HCT116 (cell line): ENCODE results near the gene IQCN. TPM values are rescaled to one million over a fixed set of nuclear protein-coding genes. Genes with fewer than 3 reads are reported as not detected.

Experiments
- ATAC-seq: fragments of 200-7000 bp; cut with Tn5 transposase; 2 replicates; pipeline ENCODE4 v1.9.1; 2020; ENCODE audit warnings: mild to moderate bottlenecking, moderate library complexity
- BruUV-seq: library from RNA; stranded (reverse); fragments of 400-500 nt; replicated peaks from 2 replicates; lab custom pipeline; 2021; lab: Mats Ljungman, UMichigan
- CTCF ChIA-PET: fragments of 300-600 bp; sonication (Branson Sonifier 250); formaldehyde crosslinking; loops from one replicate; lab custom pipeline; 2021; ENCODE audit warnings: antibody characterized with exemption; lab: Charles Lee
- POLR2A ChIA-PET: fragments of 300-600, 350-600 bp; sonication (Branson Sonifier 250); formaldehyde crosslinking; loops from one replicate; lab custom pipeline; 2021; ENCODE audit warnings: antibody characterized with exemption; lab: Charles Lee
- RAD21 ChIA-PET, 2 experiments: fragments of 300-600 bp; sonication (Branson Sonifier 250); formaldehyde crosslinking; loops; one replicate each; lab custom pipeline; 2023; ENCODE audit warnings: low total read pairs in 2 of 2; ENCODE audit not compliant: uncharacterized antibody in 2 of 2, unreplicated experiment in 2 of 2, low non-redundant PET in 1 of 2; lab: Charles Lee
- DNase-seq: peaks from one replicate; pipeline ENCODE4 v3.0.0-alpha.2; 2010; ENCODE audit warnings: low read depth, low spot score
- H2AFZ ChIP-seq: fragments of 200-600 bp; shearing (Covaris generic), sonication (generic); 2 replicates; pipeline ENCODE4 v1.6.1; 2017; ENCODE audit warnings: low read depth, mixed run types, mixed read lengths, antibody characterized with exemption, low read length; ENCODE audit not compliant: poor library complexity, severe bottlenecking
- H3K27ac ChIP-seq: 2 replicates; pipeline ENCODE4 v1.5.1; 2012; ENCODE audit warnings: low read depth, low read length
- H3K27me3 ChIP-seq: fragments of 200-600 bp; sonication (generic); 2 replicates; pipeline ENCODE4 v1.6.1; 2016; ENCODE audit warnings: mixed run types, low read length, mixed read lengths; ENCODE audit not compliant: insufficient read depth
- H3K36me3 ChIP-seq, 2 experiments: fragments of 200-500 bp in 1 of 2; fragments of 200-600 bp in 1 of 2; sonication (Bioruptor generic) in 1 of 2; sonication (generic) in 1 of 2; 2 replicates each; pipeline versions ENCODE4 v1.5.1 to v1.6.1; 2014 to 2016; ENCODE audit warnings: low read length in 2 of 2, inconsistent platforms in 1 of 2, mixed read lengths in 1 of 2, mixed run types in 1 of 2; ENCODE audit not compliant: insufficient read depth in 2 of 2, control insufficient read depth in 1 of 2
- H3K4me1 ChIP-seq, 2 experiments: fragments of 200-600 bp in 1 of 2; sonication (generic) in 1 of 2; 2 replicates each; pipeline versions ENCODE4 v1.5.1 to v1.6.1; 2012 to 2017; ENCODE audit warnings: low read length in 2 of 2, inconsistent platforms in 1 of 2, mild to moderate bottlenecking in 1 of 2, mixed read lengths in 1 of 2, mixed run types in 1 of 2, moderate library complexity in 1 of 2; ENCODE audit not compliant: insufficient read depth in 2 of 2, control insufficient read depth in 1 of 2
- H3K4me2 ChIP-seq: fragments of 200-600 bp; sonication (generic); 2 replicates; pipeline ENCODE4 v1.6.1; 2017; ENCODE audit warnings: mixed run types, low read length, mixed read lengths
- H3K4me3 ChIP-seq, 2 experiments: fragments of 200-600 bp in 1 of 2; sonication (generic) in 1 of 2; replicated peaks in 1 of 2; 2 replicates each; pipeline ENCODE4 v1.5.1; 2011 to 2016; ENCODE audit warnings: low read length in 2 of 2, control low read depth in 1 of 2, low read depth in 1 of 2, mild to moderate bottlenecking in 1 of 2, mixed read lengths in 1 of 2, mixed run types in 1 of 2
- H3K79me2 ChIP-seq: fragments of 200-600 bp; sonication (generic); 2 replicates; pipeline ENCODE4 v1.6.1; 2017; ENCODE audit warnings: mild to moderate bottlenecking, mixed run types, low read length, moderate library complexity, mixed read lengths; ENCODE audit not compliant: insufficient read depth
- H3K9ac ChIP-seq: fragments of 200-600 bp; sonication (generic); 2 replicates; pipeline ENCODE4 v1.6.1; 2016; ENCODE audit warnings: low read length, mixed read lengths
- H3K9me2 ChIP-seq: fragments of 200-600 bp; sonication (generic), shearing (Covaris generic); 2 replicates; pipeline ENCODE4 v1.6.1; 2017; ENCODE audit warnings: mixed run types, mild to moderate bottlenecking, moderate library complexity; ENCODE audit not compliant: insufficient read depth
- H3K9me3 ChIP-seq, 2 experiments: fragments of 200-500 bp in 1 of 2; fragments of 200-600 bp in 1 of 2; sonication (Bioruptor generic) in 1 of 2; sonication (generic) in 1 of 2; 2 replicates each; pipeline ENCODE4 v1.6.1; 2014 to 2017; ENCODE audit warnings: low read length in 2 of 2, mixed read lengths in 2 of 2, inconsistent platforms in 1 of 2, low read depth in 1 of 2, mild to moderate bottlenecking in 1 of 2, mixed run types in 1 of 2, moderate library complexity in 1 of 2; ENCODE audit not compliant: control insufficient read depth in 1 of 2, insufficient read depth in 1 of 2
- H4K20me1 ChIP-seq: fragments of 200-600 bp; sonication (generic), shearing (Covaris generic); 2 replicates; pipeline ENCODE4 v1.6.1; 2017; ENCODE audit warnings: mixed run types, mild to moderate bottlenecking, moderate library complexity; ENCODE audit not compliant: insufficient read depth
- CBX3 ChIP-seq: IDR thresholded peaks from 2 replicates; pipeline ENCODE4 v1.6.1; 2012; ENCODE audit warnings: low read depth
- EGR1 ChIP-seq: IDR thresholded peaks from 2 replicates; pipeline ENCODE4 v1.6.1; 2012; ENCODE audit warnings: low read depth
- ELF1 ChIP-seq: IDR thresholded peaks from 2 replicates; pipeline ENCODE4 v1.6.1; 2012; ENCODE audit warnings: low read depth, borderline replicate concordance
- EZH2 ChIP-seq: fragments of 200-600 bp; sonication (generic); IDR thresholded peaks from 2 replicates; pipeline ENCODE4 v1.6.1; 2017; ENCODE audit warnings: antibody characterized with exemption, mixed run types
- EZH2phosphoT487 ChIP-seq: fragments of 200-600 bp; IDR thresholded peaks from 2 replicates; pipeline ENCODE4 v1.6.1; 2018; ENCODE audit warnings: antibody characterized with exemption, borderline replicate concordance
- FOSL1 ChIP-seq: IDR thresholded peaks from 2 replicates; pipeline ENCODE4 v1.6.1; 2012; ENCODE audit warnings: low read depth
- SIN3A ChIP-seq: IDR thresholded peaks from 2 replicates; pipeline ENCODE4 v1.6.1; 2012; ENCODE audit warnings: low read depth
- SP1 ChIP-seq: IDR thresholded peaks from 2 replicates; pipeline ENCODE4 v1.6.1; 2012; ENCODE audit warnings: low read depth
- YY1 ChIP-seq: IDR thresholded peaks from 2 replicates; pipeline ENCODE4 v1.6.1; 2011; ENCODE audit warnings: low read length, low read depth, moderate library complexity, mild to moderate bottlenecking; ENCODE audit not compliant: insufficient replicate concordance; ENCODE audit errors: extremely low read depth
- ZFX ChIP-seq: fragments of 450-650 bp; IDR thresholded peaks from 2 replicates; pipeline ENCODE4 v1.6.1; 2017
- ZNF274 ChIP-seq: fragments of 200-500 bp; sonication (Bioruptor generic); IDR thresholded peaks from 2 replicates; pipeline ENCODE4 v1.6.1; 2014; ENCODE audit warnings: mild to moderate bottlenecking, low read depth, low read length, inconsistent platforms
- intact Hi-C: fragments of 100-400 bp; cut with micrococcal nuclease; formaldehyde crosslinking; loops from 2 replicates; pipeline ENCODE4 v1.10.0; 2022
- total RNA-seq: library from RNA; stranded (reverse); gene quantifications from one replicate; pipeline ENCODE4 v1.2.1, GENCODE V29; 2021; ENCODE audit not compliant: unreplicated experiment
- TF ChIP-seq, protein P1 (sequence below): IDR thresholded peaks from 2 replicates; pipeline ENCODE4 v1.6.1; 2012
- TF ChIP-seq, protein P2 (sequence below): IDR thresholded peaks from 2 replicates; pipeline ENCODE4 v1.6.1; 2012; ENCODE audit warnings: low read depth

Gene IQCN
- total RNA-seq, 1 experiment from 2014 or later = 4.8 TPM

DNA sequence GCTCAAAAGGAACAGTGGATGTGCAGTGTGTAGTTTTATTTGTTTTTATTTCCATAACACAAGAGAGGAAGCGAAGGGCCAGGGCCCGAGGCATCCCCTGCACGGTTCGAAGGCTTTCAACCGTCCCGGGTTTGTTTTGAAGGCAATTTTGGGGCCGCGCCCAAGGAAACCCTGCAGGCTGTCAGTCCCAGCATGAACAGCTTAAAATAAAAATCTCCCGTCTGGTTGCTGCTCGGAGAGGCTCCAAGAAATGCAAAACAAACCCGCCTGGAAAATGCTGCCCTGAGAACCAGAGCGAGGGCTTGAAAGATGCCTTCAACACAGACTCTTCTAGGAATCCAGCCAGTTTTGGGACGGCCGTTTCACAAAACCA, 32.6 kb upstream of the IQCN start:
- BruUV-seq = TSS peak; percentile 41
- Histone ChIP-seq H3K79me2 (peaks cover under 1% of the 10 kb centered on the region; the same call in 1 of the 2 replicates), H2AFZ (no peak overlapping the region), H3K4me3 (no peak overlapping the region), H3K27me3 (no peaks in the 10 kb centered on the region), H4K20me1 (no peaks in the 10 kb centered on the region), H3K9me3 (no peaks in the 10 kb centered on the region), H3K9me2 (no peaks in the 10 kb centered on the region), H3K4me1 (peaks cover 34 to 44% of the 10 kb centered on the region in 2 experiments), H3K27ac (peak overlapping the region; percentile 97; the same call in 1 of the 2 replicates), H3K9ac (no peak overlapping the region), H3K36me3 (peaks cover 12 to 40% of the 10 kb centered on the region in 2 experiments; a peak in 3 of 4 replicates), H3K4me2 (no peak overlapping the region)
- DNase-seq (no peak), ATAC-seq (no peak)
- ChIA-PET RAD21 (no interaction called here), CTCF (no interaction called here), POLR2A (interaction anchor here (0.7 kb wide), 1 partner anchor 25 kb away, joined by 3 read pairs; the partner anchor contains the start of gene JUND)
- intact Hi-C loops = no loop called here
- TF ChIP-seq YY1 = no peak
- TF ChIP-seq ZNF274 = no peak
- TF ChIP-seq, protein P1, sequence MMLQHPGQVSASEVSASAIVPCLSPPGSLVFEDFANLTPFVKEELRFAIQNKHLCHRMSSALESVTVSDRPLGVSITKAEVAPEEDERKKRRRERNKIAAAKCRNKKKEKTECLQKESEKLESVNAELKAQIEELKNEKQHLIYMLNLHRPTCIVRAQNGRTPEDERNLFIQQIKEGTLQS = no peak
- TF ChIP-seq CBX3 = no peak
- no peak for TF ChIP-seq ELF1
- TF ChIP-seq FOSL1 = no peak
- no peak for TF ChIP-seq EZH2
- TF ChIP-seq SIN3A = no peak
- TF ChIP-seq, protein P2, sequence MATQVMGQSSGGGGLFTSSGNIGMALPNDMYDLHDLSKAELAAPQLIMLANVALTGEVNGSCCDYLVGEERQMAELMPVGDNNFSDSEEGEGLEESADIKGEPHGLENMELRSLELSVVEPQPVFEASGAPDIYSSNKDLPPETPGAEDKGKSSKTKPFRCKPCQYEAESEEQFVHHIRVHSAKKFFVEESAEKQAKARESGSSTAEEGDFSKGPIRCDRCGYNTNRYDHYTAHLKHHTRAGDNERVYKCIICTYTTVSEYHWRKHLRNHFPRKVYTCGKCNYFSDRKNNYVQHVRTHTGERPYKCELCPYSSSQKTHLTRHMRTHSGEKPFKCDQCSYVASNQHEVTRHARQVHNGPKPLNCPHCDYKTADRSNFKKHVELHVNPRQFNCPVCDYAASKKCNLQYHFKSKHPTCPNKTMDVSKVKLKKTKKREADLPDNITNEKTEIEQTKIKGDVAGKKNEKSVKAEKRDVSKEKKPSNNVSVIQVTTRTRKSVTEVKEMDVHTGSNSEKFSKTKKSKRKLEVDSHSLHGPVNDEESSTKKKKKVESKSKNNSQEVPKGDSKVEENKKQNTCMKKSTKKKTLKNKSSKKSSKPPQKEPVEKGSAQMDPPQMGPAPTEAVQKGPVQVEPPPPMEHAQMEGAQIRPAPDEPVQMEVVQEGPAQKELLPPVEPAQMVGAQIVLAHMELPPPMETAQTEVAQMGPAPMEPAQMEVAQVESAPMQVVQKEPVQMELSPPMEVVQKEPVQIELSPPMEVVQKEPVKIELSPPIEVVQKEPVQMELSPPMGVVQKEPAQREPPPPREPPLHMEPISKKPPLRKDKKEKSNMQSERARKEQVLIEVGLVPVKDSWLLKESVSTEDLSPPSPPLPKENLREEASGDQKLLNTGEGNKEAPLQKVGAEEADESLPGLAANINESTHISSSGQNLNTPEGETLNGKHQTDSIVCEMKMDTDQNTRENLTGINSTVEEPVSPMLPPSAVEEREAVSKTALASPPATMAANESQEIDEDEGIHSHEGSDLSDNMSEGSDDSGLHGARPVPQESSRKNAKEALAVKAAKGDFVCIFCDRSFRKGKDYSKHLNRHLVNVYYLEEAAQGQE = no peak
- no peak for TF ChIP-seq EZH2phosphoT487
- TF ChIP-seq EGR1 = no peak
- TF ChIP-seq ZFX = no peak
- TF ChIP-seq SP1 = no peak
- TF ChIP-seq, all 23 proteins: peak for 0
